Ascending aorta (tissue), 2 donors: ENCODE measurements around the gene RGSL1. TPM values are rescaled to one million over a fixed set of nuclear protein-coding genes. Genes with fewer than 3 reads are reported as not detected.

Experiments used
- DNase-seq, 2 donors: peaks; one replicate each; pipeline ENCODE4 v3.0.0-alpha.2; 2019; ENCODE audit warnings: low spot score in 2 of 2
- H3K27ac ChIP-seq, 2 donors: fragments of 200-600 bp; sonication (generic); one replicate each; pipeline ENCODE4 v1.5.1; 2016 to 2017; ENCODE audit warnings: mild to moderate bottlenecking in 1 of 2
- H3K27me3 ChIP-seq: fragments of 200-600 bp; sonication (generic); one replicate; pipeline ENCODE4 v1.5.1; 2017
- H3K36me3 ChIP-seq, 2 donors: fragments of 200-600 bp; sonication (generic); one replicate each; pipeline ENCODE4 v1.5.1; 2016
- H3K4me1 ChIP-seq, 2 donors: fragments of 200-600 bp; sonication (generic); one replicate each; pipeline ENCODE4 v1.5.1; 2016 to 2017; ENCODE audit warnings: mild to moderate bottlenecking in 1 of 2
- H3K4me3 ChIP-seq, 2 donors: fragments of 200-600 bp; sonication (generic); one replicate each; pipeline ENCODE4 v1.5.1; 2016 to 2017; ENCODE audit warnings: mild to moderate bottlenecking in 1 of 2
- H3K9me3 ChIP-seq, 2 donors: fragments of 200-600 bp; sonication (generic); one replicate each; pipeline ENCODE4 v1.5.1; 2016
- intact Hi-C: fragments of 100-400 bp; cut with DNase I; formaldehyde crosslinking; loops from one replicate; pipeline ENCODE4 v1.15.1; 2023
- total RNA-seq: library from RNA; depleted of rRNA; stranded (reverse); fragments of >200 nt; gene quantifications from one replicate; pipeline ENCODE4 v1.1.0, GENCODE V29; 2016
- TF ChIP-seq, protein P1 (sequence below), 3 experiments: fragments of 200-600 bp in 2 of 3; fragments of 450-650 bp in 1 of 3; sonication (generic) in 2 of 3; IDR thresholded peaks; one replicate each; pipeline ENCODE4 v1.5.1; 2016 to 2019; ENCODE audit warnings: antibody characterized with exemption in 3 of 3, mild to moderate bottlenecking in 1 of 3, moderate library complexity in 1 of 3

The RGSL1 gene
- total RNA-seq, 1 donor from 2014 or later: not detected

DNA sequence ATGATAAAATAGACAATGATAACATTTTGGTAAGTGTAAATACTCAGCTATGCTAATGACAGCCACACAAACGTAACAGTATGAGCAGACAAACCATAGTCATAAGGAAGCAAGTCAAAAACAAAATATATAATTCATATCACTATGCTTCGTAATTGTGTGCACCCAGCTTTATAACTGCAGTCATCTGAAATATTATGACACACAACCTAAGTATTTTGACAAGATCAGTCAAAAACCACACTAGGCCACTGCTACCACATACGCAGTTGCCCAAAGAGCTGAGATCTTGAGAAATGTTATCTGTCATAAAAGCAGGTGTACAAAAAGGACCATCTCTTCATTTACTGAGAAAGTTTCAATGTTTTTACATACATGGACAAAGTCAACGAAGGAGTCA, 113.1 kb downstream of the RGSL1 start:
- DNase-seq: no peak
- TF ChIP-seq, protein P1, sequence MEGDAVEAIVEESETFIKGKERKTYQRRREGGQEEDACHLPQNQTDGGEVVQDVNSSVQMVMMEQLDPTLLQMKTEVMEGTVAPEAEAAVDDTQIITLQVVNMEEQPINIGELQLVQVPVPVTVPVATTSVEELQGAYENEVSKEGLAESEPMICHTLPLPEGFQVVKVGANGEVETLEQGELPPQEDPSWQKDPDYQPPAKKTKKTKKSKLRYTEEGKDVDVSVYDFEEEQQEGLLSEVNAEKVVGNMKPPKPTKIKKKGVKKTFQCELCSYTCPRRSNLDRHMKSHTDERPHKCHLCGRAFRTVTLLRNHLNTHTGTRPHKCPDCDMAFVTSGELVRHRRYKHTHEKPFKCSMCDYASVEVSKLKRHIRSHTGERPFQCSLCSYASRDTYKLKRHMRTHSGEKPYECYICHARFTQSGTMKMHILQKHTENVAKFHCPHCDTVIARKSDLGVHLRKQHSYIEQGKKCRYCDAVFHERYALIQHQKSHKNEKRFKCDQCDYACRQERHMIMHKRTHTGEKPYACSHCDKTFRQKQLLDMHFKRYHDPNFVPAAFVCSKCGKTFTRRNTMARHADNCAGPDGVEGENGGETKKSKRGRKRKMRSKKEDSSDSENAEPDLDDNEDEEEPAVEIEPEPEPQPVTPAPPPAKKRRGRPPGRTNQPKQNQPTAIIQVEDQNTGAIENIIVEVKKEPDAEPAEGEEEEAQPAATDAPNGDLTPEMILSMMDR (IDR thresholded peaks at IDR 0.05): no peak
- no peak overlapping the region for H3K27ac ChIP-seq
- H3K36me3 ChIP-seq: no peaks in the 10 kb centered on the region
- no peaks in the 10 kb centered on the region for H3K4me1 ChIP-seq
- H3K27me3 ChIP-seq: no peaks in the 10 kb centered on the region
- H3K9me3 ChIP-seq: no peaks in the 10 kb centered on the region
- H3K4me3 ChIP-seq: no peak overlapping the region
- intact Hi-C loops: no loop called here

DNA sequence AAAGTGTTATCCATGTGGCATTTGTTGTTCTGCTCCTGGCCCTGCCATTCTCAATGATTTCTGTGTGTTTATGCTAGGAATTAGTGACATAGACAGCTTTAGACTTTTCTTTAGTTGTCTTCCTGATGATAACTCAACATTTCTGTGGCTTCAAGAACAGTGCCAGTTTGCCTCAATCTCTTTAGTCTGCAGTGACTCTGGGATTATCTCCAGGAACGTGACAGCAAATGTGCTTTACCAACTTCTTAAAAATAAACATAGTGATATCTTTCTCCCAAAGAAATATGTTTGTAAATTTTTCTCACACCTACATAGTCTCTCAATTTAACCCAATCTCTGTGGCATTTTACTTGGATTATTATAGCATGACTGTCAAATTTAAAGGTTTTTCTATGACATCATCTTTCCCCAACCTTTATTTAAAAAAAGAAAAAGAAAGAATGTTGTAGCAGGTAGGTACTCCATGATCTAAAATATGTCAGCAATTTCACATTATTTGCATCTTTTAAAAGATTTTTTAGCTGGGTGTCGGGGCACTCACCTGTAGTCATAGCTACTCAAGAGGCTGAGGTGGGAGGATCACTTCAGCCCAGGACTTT, 114.6 kb downstream of the RGSL1 start:
- Histone ChIP-seq H3K9me3 (no peaks in the 10 kb centered on the region), H3K27me3 (no peaks in the 10 kb centered on the region), H3K4me3 (no peak overlapping the region), H3K36me3 (no peaks in the 10 kb centered on the region), H3K4me1 (no peaks in the 10 kb centered on the region), H3K27ac (no peak overlapping the region)
- TF ChIP-seq, protein P1 (IDR thresholded peaks at IDR 0.05): no peak
- intact Hi-C loops: no loop called here
- no peak for DNase-seq

GRCh38 chr1:182565537-182565936, 115.6 kb downstream of the RGSL1 start:
- Histone ChIP-seq H3K4me3 (no peak overlapping the region), H3K27ac (no peak overlapping the region), H3K36me3 (no peaks in the 10 kb centered on the region), H3K27me3 (no peaks in the 10 kb centered on the region), H3K9me3 (no peaks in the 10 kb centered on the region), H3K4me1 (no peaks in the 10 kb centered on the region)
- TF ChIP-seq, protein P1 (IDR thresholded peaks at IDR 0.05): no peak
- intact Hi-C loops: no loop called here
- DNase-seq: no peak

DNA sequence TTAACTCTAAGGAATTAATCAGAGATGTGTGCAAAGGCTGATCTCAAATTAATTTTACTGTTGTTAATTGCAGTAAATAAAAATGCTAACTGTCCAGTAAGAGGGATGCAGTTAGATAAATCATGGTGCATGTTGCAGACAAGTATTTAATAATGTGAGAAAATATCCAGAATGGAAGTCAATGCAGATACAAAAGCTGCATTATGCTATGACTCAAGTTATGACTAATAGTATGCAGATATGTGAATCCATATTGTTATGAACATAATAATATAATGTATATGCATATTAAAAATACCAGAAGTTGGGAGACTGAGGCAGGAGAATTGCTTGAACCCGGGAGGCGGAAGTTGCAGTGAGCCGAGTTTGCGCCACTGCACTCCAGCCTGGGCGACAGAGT, 117.7 kb downstream of the RGSL1 start:
- Histone ChIP-seq H3K27me3 (no peaks in the 10 kb centered on the region), H3K4me1 (no peaks in the 10 kb centered on the region), H3K36me3 (peaks cover 0 to under 1% of the 10 kb centered on the region in 2 donors), H3K27ac (no peak overlapping the region), H3K9me3 (no peaks in the 10 kb centered on the region), H3K4me3 (no peak overlapping the region)
- TF ChIP-seq, protein P1 (IDR thresholded peaks at IDR 0.05): no peak
- intact Hi-C loops: no loop called here
- DNase-seq: no peak

GRCh38 chr1:182568647-182569284, 118.8 kb downstream of the RGSL1 start:
- H3K9me3 ChIP-seq: no peaks in the 10 kb centered on the region
- TF ChIP-seq, protein P1 (IDR thresholded peaks at IDR 0.05): no peak
- H3K4me1 ChIP-seq: no peaks in the 10 kb centered on the region
- DNase-seq: no peak
- intact Hi-C loops: no loop called here
- no peak overlapping the region for H3K4me3 ChIP-seq
- no peaks in the 10 kb centered on the region for H3K27me3 ChIP-seq
- H3K36me3 ChIP-seq: peaks cover 0 to 4% of the 10 kb centered on the region in 2 donors
- H3K27ac ChIP-seq: no peak overlapping the region
